H9 (cell line): ENCODE measurements around the gene ZNF561. TPM values are rescaled to one million over a fixed set of nuclear protein-coding genes. Genes with fewer than 3 reads are reported as not detected.

Experiments
- DNase-seq: peaks from one replicate; pipeline ENCODE4 v3.0.0-alpha.2; 2017
- H2AFZ ChIP-seq: one replicate; pipeline ENCODE4 v1.6.1; 2013; ENCODE audit warnings: mild to moderate bottlenecking, low read length, control low read depth, moderate library complexity
- H2AK5ac ChIP-seq: 2 replicates; pipeline ENCODE4 v1.6.1; 2013; ENCODE audit warnings: low read length, control low read depth, mixed read lengths; ENCODE audit not compliant: insufficient read length
- H2BK120ac ChIP-seq: one replicate; pipeline ENCODE4 v1.6.1; 2013; ENCODE audit warnings: low read depth, mild to moderate bottlenecking, low read length, control low read depth, inconsistent platforms; ENCODE audit not compliant: poor library complexity, severe bottlenecking
- H2BK12ac ChIP-seq: 2 replicates; pipeline ENCODE4 v1.6.1; 2013; ENCODE audit warnings: low read length, control low read depth, mixed read lengths, low read depth; ENCODE audit not compliant: insufficient read length
- H2BK15ac ChIP-seq: 2 replicates; pipeline ENCODE4 v1.6.1; 2013; ENCODE audit warnings: low read depth, low read length, control low read depth
- H2BK20ac ChIP-seq: one replicate; pipeline ENCODE4 v1.6.1; 2013; ENCODE audit warnings: low read depth, mild to moderate bottlenecking, low read length, control low read depth, inconsistent platforms; ENCODE audit not compliant: poor library complexity, severe bottlenecking
- H2BK5ac ChIP-seq: 2 replicates; pipeline ENCODE4 v1.6.1; 2013; ENCODE audit warnings: low read length, control low read depth, mixed read lengths; ENCODE audit not compliant: insufficient read length
- H3K14ac ChIP-seq: 2 replicates; pipeline ENCODE4 v1.6.1; 2013; ENCODE audit warnings: low read length, control low read depth; ENCODE audit not compliant: insufficient read depth
- H3K18ac ChIP-seq: 2 replicates; pipeline ENCODE4 v1.6.1; 2013; ENCODE audit warnings: low read depth, mild to moderate bottlenecking, mixed read lengths, low read length, control low read depth; ENCODE audit not compliant: insufficient read length
- H3K23ac ChIP-seq: 2 replicates; pipeline ENCODE4 v1.6.1; 2013; ENCODE audit warnings: low read length, control low read depth, mixed read lengths, low read depth; ENCODE audit not compliant: insufficient read length
- H3K23me2 ChIP-seq: 2 replicates; pipeline ENCODE4 v1.6.1; 2013; ENCODE audit warnings: low read depth, mild to moderate bottlenecking, mixed read lengths, low read length, control low read depth; ENCODE audit not compliant: insufficient read length, poor library complexity, severe bottlenecking
- H3K27ac ChIP-seq: 2 replicates; pipeline ENCODE4 v1.5.1; 2013; ENCODE audit warnings: low read length, control low read depth, mixed read lengths, low read depth; ENCODE audit not compliant: insufficient read length
- H3K27me3 ChIP-seq: 2 replicates; pipeline ENCODE4 v1.6.1; 2013; ENCODE audit warnings: low read length, control low read depth, inconsistent platforms; ENCODE audit not compliant: insufficient read depth
- H3K4ac ChIP-seq: 2 replicates; pipeline ENCODE4 v1.6.1; 2013; ENCODE audit warnings: low read depth, mild to moderate bottlenecking, control low read depth, inconsistent platforms, low read length, moderate library complexity
- H3K4me1 ChIP-seq: 2 replicates; pipeline ENCODE4 v1.6.1; 2013; ENCODE audit warnings: low read length, control low read depth, inconsistent platforms; ENCODE audit not compliant: insufficient read depth
- H3K4me2 ChIP-seq: 2 replicates; pipeline ENCODE4 v1.6.1; 2013; ENCODE audit warnings: low read length, control low read depth, mixed read lengths; ENCODE audit not compliant: insufficient read length, insufficient read depth
- H3K56ac ChIP-seq: 2 replicates; pipeline ENCODE4 v1.6.1; 2013; ENCODE audit warnings: low read depth, mild to moderate bottlenecking, mixed read lengths, low read length, control low read depth; ENCODE audit not compliant: insufficient read length
- H3K79me1 ChIP-seq: 2 replicates; pipeline ENCODE4 v1.6.1; 2013; ENCODE audit warnings: low read depth, mild to moderate bottlenecking, moderate library complexity, low read length, control low read depth, inconsistent platforms; ENCODE audit not compliant: insufficient read depth, poor library complexity, severe bottlenecking
- H3K79me2 ChIP-seq: 2 replicates; pipeline ENCODE4 v1.6.1; 2013; ENCODE audit warnings: low read length, control low read depth, inconsistent platforms; ENCODE audit not compliant: insufficient read depth
- H3K9ac ChIP-seq: 2 replicates; pipeline ENCODE4 v1.6.1; 2013; ENCODE audit warnings: low read length, control low read depth, mixed read lengths; ENCODE audit not compliant: insufficient read length; ENCODE audit errors: extremely low read depth
- H3K9me3 ChIP-seq: one replicate; pipeline ENCODE4 v1.6.1; 2013; ENCODE audit warnings: low read depth, low read length, inconsistent platforms; ENCODE audit not compliant: control insufficient read depth
- H3T11ph ChIP-seq: one replicate; pipeline ENCODE4 v1.6.1; 2013; ENCODE audit warnings: mild to moderate bottlenecking, low read length, control low read depth, inconsistent platforms
- H4K20me1 ChIP-seq: one replicate; pipeline ENCODE4 v1.6.1; 2013; ENCODE audit not compliant: control insufficient read depth, insufficient read length, insufficient read depth
- H4K5ac ChIP-seq: 2 replicates; pipeline ENCODE4 v1.6.1; 2013; ENCODE audit warnings: low read depth, mild to moderate bottlenecking, mixed read lengths, low read length, control low read depth; ENCODE audit not compliant: insufficient read length
- H4K8ac ChIP-seq: replicated peaks from 2 replicates; pipeline ENCODE4 v1.6.1; 2013; ENCODE audit warnings: low read length, control low read depth, mixed read lengths, low read depth; ENCODE audit not compliant: insufficient read length
- H4K91ac ChIP-seq: 2 replicates; pipeline ENCODE4 v1.6.1; 2013; ENCODE audit warnings: low read depth, mild to moderate bottlenecking, moderate library complexity, mixed read lengths, low read length, control low read depth; ENCODE audit not compliant: insufficient read length
- H3K27ac Mint-ChIP-seq, 3 experiments: 2 replicates in 2 of 3; 3 replicates in 1 of 3; pipeline ENCODE4 v1.8.0; 2020 to 2021; ENCODE audit warnings: mixed read lengths in 3 of 3, mild to moderate bottlenecking in 1 of 3, moderate library complexity in 1 of 3
- H3K27me3 Mint-ChIP-seq: 2 replicates; pipeline ENCODE4 v1.8.0; 2021; ENCODE audit warnings: low read depth, mild to moderate bottlenecking, moderate library complexity, mixed read lengths
- H3K36me3 Mint-ChIP-seq, 3 experiments: 2 replicates in 2 of 3; 3 replicates in 1 of 3; pipeline ENCODE4 v1.8.0; 2020 to 2021; ENCODE audit warnings: low read depth in 3 of 3, mixed read lengths in 3 of 3; ENCODE audit not compliant: insufficient read depth in 1 of 3
- H3K4me1 Mint-ChIP-seq, 2 experiments: 2 replicates each; pipeline ENCODE4 v1.8.0; 2020; ENCODE audit warnings: mixed read lengths in 2 of 2
- H3K4me3 Mint-ChIP-seq, 2 experiments: 2 replicates in 1 of 2; 3 replicates in 1 of 2; pipeline ENCODE4 v1.8.0; 2020 to 2021; ENCODE audit warnings: mild to moderate bottlenecking in 2 of 2, mixed read lengths in 2 of 2, moderate library complexity in 1 of 2
- H3K9me3 Mint-ChIP-seq, 2 experiments: 2 replicates in 1 of 2; 3 replicates in 1 of 2; pipeline ENCODE4 v1.8.0; 2020; ENCODE audit warnings: mild to moderate bottlenecking in 2 of 2, mixed read lengths in 2 of 2, moderate library complexity in 1 of 2
- CTCF ChIP-seq: fragments of 200-600 bp; sonication (generic); conservative IDR thresholded peaks from 3 replicates; pipeline ENCODE4 v1.8.0; 2021; ENCODE audit warnings: antibody characterized with exemption, mild to moderate bottlenecking
- WGBS: extraction: QIAGEN DNeasy Blood & Tissue Kit; methylation state at CpG from one replicate; pipeline ENCODE4 v1.1.7; 2013; ENCODE audit warnings: missing lambda C conversion rate, low lambda C conversion rate, mixed read lengths; ENCODE audit not compliant: insufficient read length; ENCODE audit errors: extremely low coverage; 5-methylcytosine and 5-hydroxymethylcytosine counted together
- total RNA-seq: library from RNA; stranded (reverse); gene quantifications from 2 replicates; pipeline ENCODE4 v1.2.1, GENCODE V29; 2021

Gene ZNF561
- total RNA-seq, 1 experiment from 2014 or later, result 50.8 TPM

GRCh38 chr19:9586764-9587163 lies 34.3 kb downstream of the ZNF561 start:
- Mint-ChIP-seq H3K27me3 (peaks cover 4% of the 10 kb centered on the region), H3K27ac (peak overlapping the region in 1 of 3 experiments; percentile 80; a peak in 3 of 7 replicates)

More at GRCh38 chr19:9586764-9587163, 34.3 kb downstream of the ZNF561 start:
- Histone ChIP-seq H3K23me2 (peaks cover 3% of the 10 kb centered on the region), H2BK120ac (no peak overlapping the region), H3T11ph (no peak overlapping the region), H3K9me3 (no peaks in the 10 kb centered on the region), H3K14ac (no peak overlapping the region), H4K8ac (no peak overlapping the region), H3K4me2 (no peak overlapping the region), H2AFZ (peak overlapping the region; percentile 86), H3K27me3 (no peaks in the 10 kb centered on the region), H2BK12ac (no peak overlapping the region), H3K4ac (no peak overlapping the region), H2BK20ac (no peak overlapping the region), H3K23ac (no peak overlapping the region), H3K18ac (no peak overlapping the region), H3K4me1 (peaks cover 9% of the 10 kb centered on the region; the same call in 1 of the 2 replicates), H4K5ac (no peak overlapping the region), H2BK15ac (no peak overlapping the region), H4K91ac (no peak overlapping the region), H3K79me1 (no peaks in the 10 kb centered on the region), H3K27ac (no peak overlapping the region), H3K79me2 (peaks cover 21% of the 10 kb centered on the region; the same call in 1 of the 2 replicates), H3K56ac (no peak overlapping the region), H4K20me1 (no peaks in the 10 kb centered on the region), H2BK5ac (no peak overlapping the region), H3K9ac (no peak overlapping the region), H2AK5ac (no peak overlapping the region)
- peak; percentile 84 for DNase-seq
- TF ChIP-seq CTCF, result peak; percentile 83
- WGBS, result no CpG with 5 or more reads among the region's 7 CpGs
- peak overlapping the region in 1 of 2 experiments; percentile 56; a peak in 3 of 5 replicates for H3K4me3 Mint-ChIP-seq
- H3K4me1 Mint-ChIP-seq, result peaks cover 38 to 41% of the 10 kb centered on the region in 2 experiments
- H3K36me3 Mint-ChIP-seq, result peaks cover 5 to 13% (median 10%) of the 10 kb centered on the region in 3 experiments; a peak in 6 of 7 replicates
- peaks cover 0 to 6% of the 10 kb centered on the region in 2 experiments; a peak in 3 of 5 replicates for H3K9me3 Mint-ChIP-seq
